Esophagus muscularis mucosa (tissue), 4 donors: ENCODE data around the gene CTIF. TPM values are rescaled to one million over a fixed set of nuclear protein-coding genes. Genes with fewer than 3 reads are reported as not detected.

Source experiments
- DNase-seq: peaks from one replicate; pipeline ENCODE4 v3.0.0-alpha.2; 2017; ENCODE audit errors: extremely low spot score
- H3K27ac ChIP-seq, 4 donors: fragments of 200-600 bp; sonication (generic); replicated peaks in 1 of 4; 1 replicate in 3 of 4; 2 replicates in 1 of 4; pipeline ENCODE4 v1.5.1; 2016 to 2019; ENCODE audit warnings: mild to moderate bottlenecking in 1 of 4
- H3K27me3 ChIP-seq, 4 donors: fragments of 200-600 bp; sonication (generic); one replicate each; pipeline versions ENCODE4 v1.5.1 to v1.6.0; 2016 to 2019
- H3K36me3 ChIP-seq, 4 donors: fragments of 200-600 bp; sonication (generic); one replicate each; pipeline ENCODE4 v1.5.1; 2016 to 2019
- H3K4me1 ChIP-seq, 4 donors: fragments of 200-600 bp; sonication (generic); one replicate each; pipeline ENCODE4 v1.5.1; 2016 to 2019
- H3K4me3 ChIP-seq, 4 donors: fragments of 200-600 bp; sonication (generic); 1 replicate in 2 of 4; 2 replicates in 2 of 4; pipeline ENCODE4 v1.5.1; 2016 to 2019; ENCODE audit warnings: mild to moderate bottlenecking in 4 of 4, moderate library complexity in 1 of 4
- H3K9me3 ChIP-seq, 4 donors: fragments of 200-600 bp; sonication (generic); 1 replicate in 3 of 4; 2 replicates in 1 of 4; pipeline ENCODE4 v1.5.1; 2016 to 2019
- EP300 ChIP-seq: sonication (generic); formaldehyde crosslinking; IDR thresholded peaks from one replicate; pipeline ENCODE4 v1.6.1; 2017; ENCODE audit warnings: antibody characterized with exemption
- POLR2A ChIP-seq: fragments of 450-650 bp; IDR thresholded peaks from one replicate; pipeline ENCODE4 v1.6.1; 2017; ENCODE audit warnings: antibody characterized with exemption, moderate library complexity, mild to moderate bottlenecking, low read depth
- POLR2AphosphoS5 ChIP-seq, 2 donors: sonication (generic); formaldehyde crosslinking; IDR thresholded peaks; one replicate each; pipeline ENCODE4 v1.6.1; 2017; ENCODE audit warnings: antibody characterized with exemption in 2 of 2
- WGBS: methylation state at CpG from one replicate; pipeline ENCODE4 v1.1.5; 2018; 5-methylcytosine and 5-hydroxymethylcytosine counted together
- intact Hi-C: fragments of 100-400 bp; cut with DNase I; formaldehyde crosslinking; loops from one replicate; pipeline ENCODE4 v1.15.1; 2023
- total RNA-seq, 4 donors: library from RNA; depleted of rRNA; stranded (reverse); fragments of >200 nt; gene quantifications; one replicate each; pipeline versions ENCODE4 v1.1.0 to v1.2.1, GENCODE V29; 2016
- TF ChIP-seq, protein P1 (sequence below), 3 experiments: fragments of 200-600 bp in 2 of 3; fragments of 450-650 bp in 1 of 3; sonication (generic) in 2 of 3; IDR thresholded peaks; one replicate each; pipeline ENCODE4 v1.5.1; 2017 to 2019; ENCODE audit warnings: antibody characterized with exemption in 3 of 3, mild to moderate bottlenecking in 2 of 3, moderate library complexity in 1 of 3

CTIF gene
- total RNA-seq, 4 donors from 2014 or later, result 63.1 to 137 (median 87.7) TPM

DNA sequence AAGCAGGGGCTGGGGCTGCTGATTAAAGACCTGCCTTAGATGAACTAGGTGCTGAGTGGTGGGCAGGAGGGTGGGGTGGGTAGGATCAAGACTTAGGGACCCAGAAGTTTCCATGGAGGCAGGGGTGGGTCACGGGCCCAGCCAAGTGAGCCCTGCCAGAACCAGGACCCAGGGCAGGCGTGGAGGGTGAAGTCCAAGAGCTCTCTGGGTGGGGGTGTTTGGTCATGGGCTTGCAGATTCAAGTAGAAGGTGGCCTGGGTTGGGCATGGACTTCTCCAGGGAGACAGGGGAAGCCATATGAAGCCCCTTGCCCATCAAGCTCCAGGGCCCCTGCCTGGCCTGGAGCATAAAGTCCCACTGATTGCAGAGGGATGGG, 243.1 kb downstream of the CTIF start:
- Histone ChIP-seq H3K4me1 (peaks cover 57 to 77% (median 70%) of the 10 kb centered on the region in 4 donors), H3K9me3 (no peaks in the 10 kb centered on the region), H3K27ac (peak overlapping the region; percentile 78 to 82 (median 80)), H3K27me3 (no peaks in the 10 kb centered on the region), H3K36me3 (peaks cover 0 to 32% (median 2%) of the 10 kb centered on the region in 4 donors), H3K4me3 (peak overlapping the region in 3 of 4 donors; percentile 24 to 32 (median 30))
- no peak for DNase-seq
- TF ChIP-seq POLR2A (no peak), POLR2AphosphoS5 (IDR thresholded peaks at IDR 0.05) (no peak), EP300 (no peak)
- TF ChIP-seq, protein P1, sequence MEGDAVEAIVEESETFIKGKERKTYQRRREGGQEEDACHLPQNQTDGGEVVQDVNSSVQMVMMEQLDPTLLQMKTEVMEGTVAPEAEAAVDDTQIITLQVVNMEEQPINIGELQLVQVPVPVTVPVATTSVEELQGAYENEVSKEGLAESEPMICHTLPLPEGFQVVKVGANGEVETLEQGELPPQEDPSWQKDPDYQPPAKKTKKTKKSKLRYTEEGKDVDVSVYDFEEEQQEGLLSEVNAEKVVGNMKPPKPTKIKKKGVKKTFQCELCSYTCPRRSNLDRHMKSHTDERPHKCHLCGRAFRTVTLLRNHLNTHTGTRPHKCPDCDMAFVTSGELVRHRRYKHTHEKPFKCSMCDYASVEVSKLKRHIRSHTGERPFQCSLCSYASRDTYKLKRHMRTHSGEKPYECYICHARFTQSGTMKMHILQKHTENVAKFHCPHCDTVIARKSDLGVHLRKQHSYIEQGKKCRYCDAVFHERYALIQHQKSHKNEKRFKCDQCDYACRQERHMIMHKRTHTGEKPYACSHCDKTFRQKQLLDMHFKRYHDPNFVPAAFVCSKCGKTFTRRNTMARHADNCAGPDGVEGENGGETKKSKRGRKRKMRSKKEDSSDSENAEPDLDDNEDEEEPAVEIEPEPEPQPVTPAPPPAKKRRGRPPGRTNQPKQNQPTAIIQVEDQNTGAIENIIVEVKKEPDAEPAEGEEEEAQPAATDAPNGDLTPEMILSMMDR (IDR thresholded peaks at IDR 0.05), result no peak
- WGBS, result 49% methylated on average over 2 of the region's 2 CpGs
- intact Hi-C loops, result loop anchor here (5.0 kb wide), 2 partner anchors 45 to 170 kb away; partner anchors contain the start of gene SMAD7

- H3K4me1 ChIP-seq, result peaks cover 58 to 77% (median 67%) of the 10 kb centered on the region in 4 donors
- TF ChIP-seq EP300, result no peak
- peak; percentile 19 to 20 for TF ChIP-seq POLR2AphosphoS5 (IDR thresholded peaks at IDR 0.05)
- TF ChIP-seq, protein P1 (IDR thresholded peaks at IDR 0.05), result no peak
- TF ChIP-seq POLR2A, result no peak
- no peak overlapping the region for H3K4me3 ChIP-seq
- H3K27me3 ChIP-seq, result no peaks in the 10 kb centered on the region
- no peak for DNase-seq
- no peaks in the 10 kb centered on the region for H3K9me3 ChIP-seq
- WGBS, result 58% methylated on average over 7 of the region's 11 CpGs
- H3K36me3 ChIP-seq, result peaks cover 0 to 32% (median 2%) of the 10 kb centered on the region in 4 donors
- H3K27ac ChIP-seq, result peak overlapping the region; percentile 78 to 82 (median 80)
- intact Hi-C loops, result loop anchor here (5.0 kb wide), 2 partner anchors 45 to 170 kb away; partner anchors contain the start of gene SMAD7
Observed at GRCh38 chr18:48782381-48782861, 243.6 kb downstream of the CTIF start.

GRCh38 chr18:48783616-48784520, 245.0 kb downstream of the CTIF start:
- Histone ChIP-seq H3K4me1 (peaks cover 53 to 69% (median 57%) of the 10 kb centered on the region in 4 donors), H3K9me3 (no peaks in the 10 kb centered on the region), H3K4me3 (no peak overlapping the region), H3K27ac (no peak overlapping the region), H3K36me3 (peaks cover 0 to 45% (median 3%) of the 10 kb centered on the region in 4 donors), H3K27me3 (no peaks in the 10 kb centered on the region)
- TF ChIP-seq POLR2A (no peak), POLR2AphosphoS5 (IDR thresholded peaks at IDR 0.05) (no peak), EP300 (no peak)
- TF ChIP-seq, protein P1 (IDR thresholded peaks at IDR 0.05), result no peak
- intact Hi-C loops, result loop anchor here (5.0 kb wide), 2 partner anchors 43 to 168 kb away; partner anchors contain the start of gene SMAD7
- 92% methylated on average over 24 of the region's 24 CpGs for WGBS
- no peak for DNase-seq

GRCh38 chr18:48784656-48785055, 245.8 kb downstream of the CTIF start:
- peaks cover 0 to 47% (median 4%) of the 10 kb centered on the region in 4 donors for H3K36me3 ChIP-seq
- intact Hi-C loops, result loop anchor here (5.0 kb wide), 2 partner anchors 43 to 168 kb away; partner anchors contain the start of gene SMAD7
- WGBS, result 76% methylated on average over 5 of the region's 5 CpGs
- H3K4me3 ChIP-seq, result no peak overlapping the region
- no peaks in the 10 kb centered on the region for H3K27me3 ChIP-seq
- DNase-seq, result no peak
- H3K4me1 ChIP-seq, result peaks cover 49 to 63% (median 52%) of the 10 kb centered on the region in 4 donors
- TF ChIP-seq, protein P1 (IDR thresholded peaks at IDR 0.05), result no peak
- TF ChIP-seq POLR2AphosphoS5 (IDR thresholded peaks at IDR 0.05) (no peak), POLR2A (no peak), EP300 (no peak)
- H3K9me3 ChIP-seq, result no peaks in the 10 kb centered on the region
- no peak overlapping the region for H3K27ac ChIP-seq
